GM19351 (cell line): ENCODE results near the gene PARP6.

ENCODE experiments used
- ATAC-seq: cut with Tn5 transposase; IDR thresholded peaks from one replicate; pipeline ENCODE4 v1.9.1; 2021; ENCODE audit warnings: mild to moderate bottlenecking, moderate library complexity; ENCODE audit not compliant: unreplicated experiment

Gene PARP6

GRCh38 chr15:72231833-72232478 is 40.4 kb downstream of the PARP6 start:
- ATAC-seq = no peak

- peak; percentile 30 for ATAC-seq
Observed at GRCh38 chr15:72231066-72231832, 41.1 kb downstream of the PARP6 start, which contains the start of gene PKM. TSS of gene PKM (minus strand) at chr15:72231190. CDS start at chr15:72219097, 12,093 bp downstream.

- no peak for ATAC-seq
Observed at GRCh38 chr15:72230197-72231065, 41.9 kb downstream of the PARP6 start.

GRCh38 chr15:72229947-72230196 is 42.5 kb downstream of the PARP6 start:
- ATAC-seq = no peak

- no peak for ATAC-seq
Observed at GRCh38 chr15:72229076-72229946, 43.0 kb downstream of the PARP6 start.

GRCh38 chr15:72227720-72228119 is 44.6 kb downstream of the PARP6 start:
- no peak for ATAC-seq

- ATAC-seq = no peak
Observed at GRCh38 chr15:72227192-72227586, 45.2 kb downstream of the PARP6 start.

- no peak for ATAC-seq
Observed at GRCh38 chr15:72223278-72223677, 49.1 kb downstream of the PARP6 start.

- no peak for ATAC-seq
Observed at GRCh38 chr15:72222393-72222792, 50.0 kb downstream of the PARP6 start.

- no peak for ATAC-seq
Observed at GRCh38 chr15:72220687-72221086, 51.7 kb downstream of the PARP6 start.

GRCh38 chr15:72217216-72217615 is 55.1 kb downstream of the PARP6 start:
- no peak for ATAC-seq

- ATAC-seq = no peak
Observed at GRCh38 chr15:72216079-72216478, 56.3 kb downstream of the PARP6 start.

GRCh38 chr15:72207558-72208085 is 64.7 kb downstream of the PARP6 start:
- no peak for ATAC-seq

GRCh38 chr15:72206677-72207000 is 65.7 kb downstream of the PARP6 start:
- no peak for ATAC-seq

- no peak for ATAC-seq
Observed at GRCh38 chr15:72205896-72206676, 66.3 kb downstream of the PARP6 start.

GRCh38 chr15:72205273-72205672 is 67.1 kb downstream of the PARP6 start:
- no peak for ATAC-seq

GRCh38 chr15:72203507-72203837 is 68.9 kb downstream of the PARP6 start:
- no peak for ATAC-seq

GRCh38 chr15:72202801-72203506 is 69.4 kb downstream of the PARP6 start:
- no peak for ATAC-seq

GRCh38 chr15:72202302-72202701 is 70.1 kb downstream of the PARP6 start:
- ATAC-seq = no peak
